GM12878 (cell line): ENCODE results near the gene LDLRAD4. TPM values are rescaled to one million over a fixed set of nuclear protein-coding genes. Genes with fewer than 3 reads are reported as not detected.

Experiments
- ATAC-seq: fragments of 200-7000 bp; cut with Tn5 transposase; 3 replicates; pipeline ENCODE4 v1.9.1; 2020; ENCODE audit warnings: mild to moderate bottlenecking, moderate library complexity
- BruUV-seq: library from RNA; stranded (reverse); fragments of 400-500 nt; replicated peaks from 2 replicates; lab custom pipeline; 2021; lab: Mats Ljungman, UMichigan
- CTCF ChIA-PET: fragments of 300-600 bp; sonication (Branson Sonifier 250); formaldehyde crosslinking; extraction: SDS; loops from one replicate; lab custom pipeline; 2021; ENCODE audit warnings: inconsistent platforms; lab: Yijun Ruan, JAX
- POLR2A ChIA-PET: fragments of 350-600 bp; formaldehyde crosslinking; extraction: SDS; loops from one replicate; lab custom pipeline; 2021; ENCODE audit warnings: inconsistent platforms; lab: Charles Lee
- RAD21 ChIA-PET: fragments of 300-600 bp; sonication (Branson Sonifier 250); formaldehyde crosslinking; loops from one replicate; lab custom pipeline; 2023; ENCODE audit warnings: antibody characterized with exemption; ENCODE audit not compliant: unreplicated experiment; lab: Charles Lee
- SMC1A ChIA-PET: fragments of 300-600 bp; sonication (Branson Sonifier 250); formaldehyde crosslinking; loops from one replicate; lab custom pipeline; 2023; ENCODE audit not compliant: unreplicated experiment, uncharacterized antibody; lab: Charles Lee
- DNase-seq: peaks from one replicate; pipeline ENCODE4 v3.0.0-alpha.2; 2011; ENCODE audit warnings: low read depth, low spot score
- FAIRE-seq: peaks from 3 replicates; lab custom pipeline; 2011; peaks lifted over from hg19 to GRCh38; lab: Jason Lieb, UNC
- H2AFZ ChIP-seq: 2 replicates; pipeline ENCODE4 v1.6.0; 2011; ENCODE audit warnings: low read depth, low read length, control low read depth; ENCODE audit not compliant: control insufficient read depth
- H3K27ac ChIP-seq: 2 replicates; pipeline ENCODE4 v1.5.1; 2011; ENCODE audit warnings: control low read depth; ENCODE audit not compliant: control insufficient read depth, insufficient read depth
- H3K27me3 ChIP-seq, 2 experiments: replicated peaks in 1 of 2; 2 replicates each; pipeline versions ENCODE4 v1.6.0 to v1.6.1; 2011; ENCODE audit warnings: low read length in 1 of 2; ENCODE audit not compliant: control insufficient read depth in 2 of 2, insufficient read depth in 2 of 2
- H3K36me3 ChIP-seq, 2 experiments: 2 replicates each; pipeline ENCODE4 v1.5.1; 2011; ENCODE audit warnings: low read length in 1 of 2; ENCODE audit not compliant: control insufficient read depth in 2 of 2, insufficient read depth in 2 of 2
- H3K4me1 ChIP-seq: 2 replicates; pipeline ENCODE4 v1.6.1; 2011; ENCODE audit warnings: mild to moderate bottlenecking, low read length, moderate library complexity, mixed read lengths; ENCODE audit not compliant: control insufficient read depth, insufficient read depth
- H3K4me2 ChIP-seq: 2 replicates; pipeline ENCODE4 v1.6.0; 2011; ENCODE audit warnings: control low read depth; ENCODE audit not compliant: control insufficient read depth, insufficient read depth
- H3K4me3 ChIP-seq: fragments of 200-600 bp; sonication (generic); 2 replicates; pipeline ENCODE4 v1.5.1; 2016
- H3K79me2 ChIP-seq: 2 replicates; pipeline ENCODE4 v1.6.0; 2011; ENCODE audit warnings: low read length; ENCODE audit not compliant: control insufficient read depth, insufficient read depth
- H3K9ac ChIP-seq: 2 replicates; pipeline ENCODE4 v1.8.0; 2011; ENCODE audit warnings: low read length, control low read depth, mixed read lengths; ENCODE audit not compliant: control insufficient read depth, insufficient read depth
- H3K9me3 ChIP-seq: replicated peaks from 3 replicates; pipeline ENCODE4 v1.5.1; 2011; ENCODE audit warnings: mild to moderate bottlenecking, low read length; ENCODE audit not compliant: control insufficient read depth, insufficient read depth
- H4K20me1 ChIP-seq: 2 replicates; pipeline ENCODE4 v1.6.0; 2011; ENCODE audit not compliant: control insufficient read depth, insufficient read depth
- ESRRA ChIP-seq: IDR thresholded peaks from 2 replicates; pipeline ENCODE4 v1.6.1; 2012; ENCODE audit warnings: mild to moderate bottlenecking, low read length, improper control_type of control experiment
- FOXM1 ChIP-seq: IDR thresholded peaks from 2 replicates; pipeline ENCODE4 v1.6.1; 2012; ENCODE audit warnings: low read depth, mild to moderate bottlenecking, inconsistent platforms, low read length, moderate library complexity
- IKZF1 ChIP-seq: fragments of 450-650 bp; conservative IDR thresholded peaks from 2 replicates; pipeline ENCODE4 v1.6.1; 2017; ENCODE audit warnings: antibody characterized with exemption, mild to moderate bottlenecking
- JUNB ChIP-seq: IDR thresholded peaks from 2 replicates; pipeline ENCODE4 v1.6.1; 2016; ENCODE audit warnings: antibody characterized with exemption, mild to moderate bottlenecking
- NFIC ChIP-seq: IDR thresholded peaks from 2 replicates; pipeline ENCODE4 v1.6.1; 2012; ENCODE audit warnings: low read depth, mild to moderate bottlenecking, inconsistent platforms, low read length, moderate library complexity
- NFYA ChIP-seq: IDR thresholded peaks from 2 replicates; pipeline ENCODE4 v1.6.1; 2011; ENCODE audit warnings: low read depth, mild to moderate bottlenecking, low read length, improper control_type of control experiment, borderline replicate concordance
- RAD21 ChIP-seq: IDR thresholded peaks from 2 replicates; pipeline ENCODE4 v1.6.1; 2011; ENCODE audit warnings: mild to moderate bottlenecking, low read depth, low read length, moderate library complexity; ENCODE audit not compliant: insufficient read depth
- RELA ChIP-seq: fragments of 450-650 bp; IDR thresholded peaks from 2 replicates; pipeline ENCODE4 v1.8.0; 2014; ENCODE audit warnings: borderline replicate concordance; ENCODE audit not compliant: partially characterized antibody
- STAT3 ChIP-seq: IDR thresholded peaks from 2 replicates; pipeline ENCODE4 v1.6.1; 2011; ENCODE audit warnings: low read depth, low read length, improper control_type of control experiment
- TARDBP ChIP-seq: IDR thresholded peaks from 2 replicates; pipeline ENCODE4 v1.6.1; 2016; ENCODE audit warnings: borderline replicate concordance
- ZNF274 ChIP-seq: IDR thresholded peaks from one replicate; pipeline ENCODE4 v1.8.0; 2011; ENCODE audit not compliant: insufficient read length, insufficient read depth
- WGBS: methylation state at CpG from one replicate; pipeline ENCODE4 v1.1.6; 2016; ENCODE audit warnings: low lambda C conversion rate; ENCODE audit not compliant: insufficient replicate concordance, insufficient coverage; ENCODE audit errors: missing lambda C conversion rate; 5-methylcytosine and 5-hydroxymethylcytosine counted together
- in situ Hi-C: fragments of 300-500 bp; cut with MboI; formaldehyde crosslinking; loops from 9 replicates; pipeline ENCODE4 v1.14.3; 2018; ENCODE audit warnings: mixed read lengths
- intact Hi-C: fragments of 100-400 bp; cut with micrococcal nuclease; formaldehyde crosslinking; loops from one replicate; pipeline ENCODE4 v1.14.2; 2022; ENCODE audit not compliant: unreplicated experiment
- polyA plus RNA-seq, 11 experiments: library from polyadenylated mRNA; depleted of rRNA in 4 of 11; unstranded in 6 of 11; stranded (reverse) in 5 of 11; fragments of >200 nt; fragmentation: Nextera tagmentation in 4 of 11; fragmentation: Illumina TruSeq in 1 of 11; extraction: Ambion mirVana in 4 of 11; extraction: Trizol in 1 of 11; gene quantifications; 1 replicate in 1 of 11; 2 replicates in 10 of 11; pipeline versions ENCODE4 v1.2.1 to v1.2.3, GENCODE V29; 2011 to 2016; ENCODE audit warnings: inconsistent platforms in 2 of 11, missing spikeins in 2 of 11, low read depth in 1 of 11
- total RNA-seq, 4 experiments: library from RNA; depleted of rRNA in 3 of 4; stranded (reverse); fragments of >200 nt in 3 of 4; fragmentation: Illumina TruSeq in 1 of 4; extraction: Trizol in 1 of 4; gene quantifications; 2 replicates each; pipeline versions ENCODE4 v1.2.1 to v1.2.3, GENCODE V29; 2013 to 2021
- TF ChIP-seq, protein P1 (sequence below): IDR thresholded peaks from 2 replicates; pipeline ENCODE4 v1.6.1; 2012; ENCODE audit warnings: improper control_type of control experiment, low read depth, low read length; ENCODE audit not compliant: insufficient replicate concordance

Gene LDLRAD4
- total and polyA plus RNA-seq, 10 of the 15 experiments (the other 5 are each of a cell fraction or from before 2014, with no cell fraction given): 2.7 to 16.8 (median 11.2) TPM

DNA sequence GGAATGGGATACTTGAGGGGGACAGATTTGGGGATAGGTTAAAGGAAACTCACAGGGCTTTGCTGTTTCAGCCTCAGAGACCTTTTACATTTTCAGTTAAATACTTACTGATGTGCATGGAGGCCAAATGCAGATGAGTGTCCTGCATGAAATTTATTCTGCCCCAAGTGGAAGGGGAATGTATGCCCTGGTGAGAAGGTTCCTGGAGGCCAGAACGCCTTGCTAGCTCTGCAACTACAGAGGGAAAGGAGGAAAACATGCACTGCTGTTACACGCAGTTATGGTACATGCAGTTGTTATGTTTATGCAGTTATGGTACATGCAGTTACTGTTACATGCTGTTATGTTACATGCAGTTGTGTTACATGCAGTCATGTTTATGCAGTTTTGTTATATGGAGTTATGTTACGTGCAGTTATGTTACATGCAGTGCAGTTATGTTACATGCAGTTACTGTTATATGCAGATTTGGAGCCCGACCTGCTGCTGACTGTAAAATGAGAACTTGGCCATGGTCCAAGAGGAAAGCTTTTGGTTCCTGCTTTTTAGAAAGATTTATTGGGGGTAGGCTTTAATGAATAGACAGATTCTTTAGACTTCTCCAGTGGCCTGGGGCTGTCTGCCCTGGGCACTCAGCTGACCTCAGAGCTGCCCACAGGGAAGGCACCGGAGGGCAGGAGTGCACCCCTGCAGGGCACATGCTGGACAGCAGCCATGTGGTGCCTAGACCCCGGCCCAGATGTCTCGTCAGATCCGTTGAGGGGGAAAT, 84.1 kb downstream of the LDLRAD4 start:
- no peak for FAIRE-seq
- DNase-seq: no peak
- Histone ChIP-seq H3K4me1 (no peaks in the 10 kb centered on the region), H3K4me2 (no peak overlapping the region), H3K36me3 (no peaks in the 10 kb centered on the region), H3K27ac (no peak overlapping the region), H2AFZ (no peak overlapping the region), H3K27me3 (peaks cover 0 to 3% of the 10 kb centered on the region in 2 experiments; a peak in 1 of 4 replicates), H4K20me1 (no peaks in the 10 kb centered on the region), H3K4me3 (no peak overlapping the region), H3K9ac (no peak overlapping the region), H3K9me3 (no peaks in the 10 kb centered on the region), H3K79me2 (no peaks in the 10 kb centered on the region)
- CTCF ChIA-PET: no interaction called here
- intact Hi-C loops: no loop called here
- BruUV-seq: no TSS peak
- SMC1A ChIA-PET: interaction anchor here (1.1 to 1.5 kb wide), 2 partner anchors 28 to 86 kb away, joined by 3 to 6 read pairs; no protein-coding TSS in a partner anchor
- POLR2A ChIA-PET: no interaction called here
- no peak for ATAC-seq
- TF ChIP-seq, protein P1, sequence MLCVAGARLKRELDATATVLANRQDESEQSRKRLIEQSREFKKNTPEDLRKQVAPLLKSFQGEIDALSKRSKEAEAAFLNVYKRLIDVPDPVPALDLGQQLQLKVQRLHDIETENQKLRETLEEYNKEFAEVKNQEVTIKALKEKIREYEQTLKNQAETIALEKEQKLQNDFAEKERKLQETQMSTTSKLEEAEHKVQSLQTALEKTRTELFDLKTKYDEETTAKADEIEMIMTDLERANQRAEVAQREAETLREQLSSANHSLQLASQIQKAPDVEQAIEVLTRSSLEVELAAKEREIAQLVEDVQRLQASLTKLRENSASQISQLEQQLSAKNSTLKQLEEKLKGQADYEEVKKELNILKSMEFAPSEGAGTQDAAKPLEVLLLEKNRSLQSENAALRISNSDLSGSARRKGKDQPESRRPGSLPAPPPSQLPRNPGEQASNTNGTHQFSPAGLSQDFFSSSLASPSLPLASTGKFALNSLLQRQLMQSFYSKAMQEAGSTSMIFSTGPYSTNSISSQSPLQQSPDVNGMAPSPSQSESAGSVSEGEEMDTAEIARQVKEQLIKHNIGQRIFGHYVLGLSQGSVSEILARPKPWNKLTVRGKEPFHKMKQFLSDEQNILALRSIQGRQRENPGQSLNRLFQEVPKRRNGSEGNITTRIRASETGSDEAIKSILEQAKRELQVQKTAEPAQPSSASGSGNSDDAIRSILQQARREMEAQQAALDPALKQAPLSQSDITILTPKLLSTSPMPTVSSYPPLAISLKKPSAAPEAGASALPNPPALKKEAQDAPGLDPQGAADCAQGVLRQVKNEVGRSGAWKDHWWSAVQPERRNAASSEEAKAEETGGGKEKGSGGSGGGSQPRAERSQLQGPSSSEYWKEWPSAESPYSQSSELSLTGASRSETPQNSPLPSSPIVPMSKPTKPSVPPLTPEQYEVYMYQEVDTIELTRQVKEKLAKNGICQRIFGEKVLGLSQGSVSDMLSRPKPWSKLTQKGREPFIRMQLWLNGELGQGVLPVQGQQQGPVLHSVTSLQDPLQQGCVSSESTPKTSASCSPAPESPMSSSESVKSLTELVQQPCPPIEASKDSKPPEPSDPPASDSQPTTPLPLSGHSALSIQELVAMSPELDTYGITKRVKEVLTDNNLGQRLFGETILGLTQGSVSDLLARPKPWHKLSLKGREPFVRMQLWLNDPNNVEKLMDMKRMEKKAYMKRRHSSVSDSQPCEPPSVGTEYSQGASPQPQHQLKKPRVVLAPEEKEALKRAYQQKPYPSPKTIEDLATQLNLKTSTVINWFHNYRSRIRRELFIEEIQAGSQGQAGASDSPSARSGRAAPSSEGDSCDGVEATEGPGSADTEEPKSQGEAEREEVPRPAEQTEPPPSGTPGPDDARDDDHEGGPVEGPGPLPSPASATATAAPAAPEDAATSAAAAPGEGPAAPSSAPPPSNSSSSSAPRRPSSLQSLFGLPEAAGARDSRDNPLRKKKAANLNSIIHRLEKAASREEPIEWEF: no peak
- TF ChIP-seq IKZF1: no peak
- TF ChIP-seq STAT3: no peak
- no peak for TF ChIP-seq FOXM1
- no peak for TF ChIP-seq ESRRA
- no peak for TF ChIP-seq NFYA
- no peak for TF ChIP-seq RELA
- no peak for TF ChIP-seq ZNF274
- TF ChIP-seq NFIC: no peak
- no peak for TF ChIP-seq TARDBP
- no peak for TF ChIP-seq JUNB
- TF ChIP-seq RAD21: no peak
- WGBS: 4% methylated on average over 8 of the region's 8 CpGs
- in situ Hi-C loops: no loop called here
- RAD21 ChIA-PET: no interaction called here
